RCC 7860 (cell line): ENCODE results near the gene DDX6.
"Not testable (repeated sequence)": the region's sequence is repeated elsewhere in the genome, so short reads cannot be mapped to it uniquely, and the experiment has no call there.

Experiments
- DNase-seq: peaks from one replicate; pipeline ENCODE4 v3.0.0-alpha.2; 2015; ENCODE audit warnings: low spot score
- FAIRE-seq: peaks from 2 replicates; lab custom pipeline; 2012; peaks lifted over from hg19 to GRCh38; lab: Jason Lieb, UNC

Gene DDX6

DNA sequence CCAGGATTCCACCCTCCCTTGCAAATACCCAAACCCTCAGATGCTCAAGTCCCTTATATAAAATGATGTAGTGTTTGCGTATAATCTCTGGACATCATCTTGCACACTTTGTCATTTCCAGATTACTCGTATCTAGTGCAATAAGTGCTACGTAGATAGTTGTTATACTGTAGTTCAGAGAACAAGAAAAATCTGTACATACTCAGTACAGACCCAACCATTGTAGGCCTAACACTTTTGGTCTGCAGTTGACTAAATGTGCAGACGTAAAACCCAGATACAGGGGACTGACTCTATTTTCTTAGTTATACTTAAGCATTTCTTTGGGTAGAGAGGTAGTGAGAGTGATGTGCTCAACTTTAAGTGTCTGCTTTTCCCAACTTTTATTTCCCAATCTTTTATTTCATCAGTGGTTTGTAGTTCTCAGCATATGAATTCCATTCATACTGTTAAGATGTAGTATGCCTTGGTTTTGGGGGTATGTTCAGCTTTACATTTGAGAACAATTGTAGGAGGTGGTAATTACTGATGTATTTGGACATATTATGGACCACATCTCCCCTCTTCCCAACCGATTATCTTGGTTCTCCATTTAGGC is 43.9 kb downstream of the DDX6 start:
- FAIRE-seq = no peak
- no peak for DNase-seq

DNA sequence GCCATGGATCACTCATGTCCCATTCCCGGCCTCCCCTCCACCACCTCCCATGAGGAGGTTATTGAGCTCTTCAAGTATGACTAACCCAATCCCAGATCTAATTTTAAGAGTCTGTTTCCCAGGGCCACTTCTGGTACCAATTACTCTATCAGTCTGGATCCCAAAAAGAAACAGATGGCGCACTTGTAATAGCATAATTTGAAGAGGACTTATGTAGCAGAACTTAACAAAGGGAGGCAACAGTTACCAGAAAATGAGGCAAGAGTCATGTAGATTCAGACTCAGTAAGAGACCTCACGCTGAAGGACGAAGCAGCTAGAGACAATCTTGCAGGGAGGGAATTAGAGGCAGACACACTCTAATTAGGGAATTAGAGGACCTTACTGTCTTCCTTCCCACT is 46.9 kb downstream of the DDX6 start:
- no peak for DNase-seq
- no peak for FAIRE-seq

- DNase-seq = no peak
Observed at GRCh38 chr11:118742304-118742703, 48.7 kb downstream of the DDX6 start.

GRCh38 chr11:118740892-118741291 is 50.1 kb downstream of the DDX6 start:
- FAIRE-seq = no peak
- DNase-seq = no peak

More at GRCh38 chr11:118742304-118742703, 48.7 kb downstream of the DDX6 start:
- FAIRE-seq = no peak

DNA sequence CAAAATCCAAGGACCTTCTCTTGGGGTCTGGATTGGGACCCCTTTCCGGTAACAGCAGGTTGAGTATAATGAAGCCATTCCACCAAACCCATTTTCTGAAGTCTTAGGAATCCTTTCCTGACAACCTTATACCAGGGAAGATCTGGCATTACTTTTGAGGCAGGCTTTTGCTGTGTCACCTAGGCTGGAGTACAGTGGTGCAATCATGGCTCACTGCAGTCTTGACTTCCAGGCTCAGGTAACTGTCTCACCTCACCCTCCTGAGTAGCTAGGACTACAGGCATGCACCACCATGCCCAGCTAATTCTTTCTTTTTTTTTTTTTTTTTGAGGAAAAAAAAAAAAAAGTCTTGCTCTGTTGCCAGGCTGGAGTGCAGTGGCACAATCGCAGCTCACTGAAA is 55.8 kb downstream of the DDX6 start:
- DNase-seq (no peak), FAIRE-seq (no peak)

- no peak for DNase-seq
- no peak for FAIRE-seq
Observed at GRCh38 chr11:118734031-118734430, 56.9 kb downstream of the DDX6 start.

- not testable (repeated sequence) for DNase-seq, FAIRE-seq
Observed at GRCh38 chr11:118729753-118730152, 61.2 kb downstream of the DDX6 start.

GRCh38 chr11:118728112-118728511 is 62.9 kb downstream of the DDX6 start:
- not testable (repeated sequence) for DNase-seq, FAIRE-seq

- not testable (repeated sequence) for FAIRE-seq, DNase-seq
Observed at GRCh38 chr11:118727721-118728066, 63.3 kb downstream of the DDX6 start.

GRCh38 chr11:118727001-118727720 is 63.8 kb downstream of the DDX6 start:
- not testable (repeated sequence) for FAIRE-seq

GRCh38 chr11:118721478-118722015 is 69.4 kb downstream of the DDX6 start:
- not testable (repeated sequence) for FAIRE-seq, DNase-seq

More at GRCh38 chr11:118727001-118727720, 63.8 kb downstream of the DDX6 start:
- not testable (repeated sequence) for DNase-seq

- not testable (repeated sequence) for FAIRE-seq, DNase-seq
Observed at GRCh38 chr11:118720740-118721139, 70.2 kb downstream of the DDX6 start.

DNA sequence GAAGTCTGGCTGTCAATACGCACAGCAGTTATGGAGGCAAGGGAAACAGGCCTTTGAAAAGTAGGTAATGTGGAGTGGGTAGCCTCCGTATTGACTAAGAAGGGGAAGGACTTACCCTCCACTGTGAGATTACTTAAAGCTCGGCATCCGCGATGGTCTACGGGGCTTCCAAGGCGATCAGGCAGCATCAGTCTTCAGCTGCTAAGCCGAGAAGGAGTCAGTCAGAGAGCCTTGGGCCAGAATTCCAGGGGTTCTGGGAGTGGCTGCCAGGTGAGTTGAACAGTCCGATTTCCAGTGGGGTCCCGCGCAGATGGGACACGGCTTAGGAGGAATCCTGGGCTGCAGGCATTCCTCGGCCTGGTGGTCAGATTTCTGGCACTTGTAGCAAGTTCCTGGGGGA is 70.9 kb downstream of the DDX6 start:
- DNase-seq, FAIRE-seq: not testable (repeated sequence)

DNA sequence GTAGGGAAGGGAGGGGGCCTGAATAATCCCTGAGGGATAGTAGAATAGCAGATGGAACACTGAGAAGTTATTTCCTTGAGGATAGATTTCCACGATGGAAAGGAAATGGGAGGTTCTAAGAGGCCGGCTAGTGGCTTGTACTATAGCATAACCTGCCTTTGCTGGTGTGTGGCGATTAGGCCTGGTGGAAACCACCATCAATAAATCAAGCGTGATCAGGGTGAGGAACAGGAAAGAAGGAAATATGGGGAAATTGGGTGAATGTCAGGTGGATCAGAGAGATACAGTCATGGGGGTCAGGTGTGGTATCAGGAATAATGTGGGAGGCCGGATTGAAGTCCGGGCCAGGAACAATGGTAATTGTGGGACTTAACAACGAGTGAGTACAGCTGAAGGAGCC is 72.4 kb downstream of the DDX6 start:
- not testable (repeated sequence) for DNase-seq, FAIRE-seq

DNA sequence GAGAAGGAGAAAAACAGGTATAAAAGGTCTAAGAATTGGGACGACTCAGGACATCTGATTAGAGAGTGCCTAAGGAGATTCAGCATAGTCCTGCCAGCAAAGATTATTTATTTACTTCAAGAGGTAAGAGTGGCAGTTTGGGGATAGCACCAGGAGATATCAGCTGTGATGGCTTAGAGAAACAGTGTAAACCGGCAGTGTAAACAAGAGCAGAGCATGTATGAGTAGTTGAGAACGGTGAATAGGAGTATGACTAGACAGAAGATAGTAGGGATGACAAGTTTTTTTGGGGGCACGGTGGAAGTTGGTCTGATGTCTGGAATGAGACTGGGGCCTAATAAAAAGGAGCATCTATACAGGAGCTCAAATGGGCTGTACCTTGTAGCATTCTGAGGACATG is 73.2 kb downstream of the DDX6 start:
- DNase-seq, FAIRE-seq: not testable (repeated sequence)

GRCh38 chr11:118717221-118717620 is 73.7 kb downstream of the DDX6 start:
- FAIRE-seq, DNase-seq: not testable (repeated sequence)

GRCh38 chr11:118715837-118716260 is 75.1 kb downstream of the DDX6 start:
- no peak for DNase-seq
- no peak for FAIRE-seq

GRCh38 chr11:118715245-118715831 is 75.6 kb downstream of the DDX6 start:
- DNase-seq (no peak), FAIRE-seq (no peak)

GRCh38 chr11:118714816-118715215 is 76.1 kb downstream of the DDX6 start:
- DNase-seq (no peak), FAIRE-seq (no peak)

DNA sequence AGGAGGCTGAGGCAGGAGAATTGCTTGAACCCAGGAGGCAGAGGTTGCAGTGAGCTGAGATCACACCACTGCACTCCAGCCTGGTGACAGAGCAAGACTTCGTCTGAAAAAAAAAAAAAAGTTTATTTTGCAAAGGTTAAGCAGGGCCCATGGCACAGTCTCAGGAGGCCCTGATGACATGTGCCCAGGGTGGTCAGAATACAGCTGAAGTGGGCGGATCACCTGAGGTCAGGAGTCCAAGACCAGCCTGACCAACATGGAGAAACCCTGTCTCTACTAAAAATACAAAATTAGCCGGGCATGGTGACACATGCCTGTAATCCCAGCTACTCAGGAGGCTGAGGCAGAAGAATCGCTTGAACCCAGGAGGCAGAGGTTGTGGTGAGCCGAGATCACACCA is 76.5 kb downstream of the DDX6 start:
- not testable (repeated sequence) for DNase-seq, FAIRE-seq

GRCh38 chr11:118708296-118708695 is 82.7 kb downstream of the DDX6 start:
- DNase-seq (no peak), FAIRE-seq (no peak)

DNA sequence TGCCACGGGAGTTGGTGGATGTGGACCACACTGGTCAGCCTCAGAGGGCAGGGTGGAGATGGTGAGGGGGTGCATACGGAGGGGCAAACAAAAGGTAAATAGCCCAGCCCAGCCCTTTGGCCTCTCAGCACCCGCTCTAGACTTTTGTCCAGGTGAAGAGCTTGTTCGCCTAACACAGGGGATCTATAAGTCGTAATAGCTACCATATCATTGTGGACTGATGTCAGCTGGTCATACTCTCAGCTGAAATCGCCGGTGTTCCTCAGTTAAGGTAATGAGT is 84.5 kb downstream of the DDX6 start:
- FAIRE-seq = no peak
- no peak for DNase-seq
